Measurements from ENCODE around the gene CYP19A1. TPM values are rescaled to one million over a fixed set of nuclear protein-coding genes. Genes with fewer than 3 reads are reported as not detected.

CYP19A1 gene
- polyA plus RNA-seq (ENCODE audit: insufficient read length): 0.62 TPM

DNA sequence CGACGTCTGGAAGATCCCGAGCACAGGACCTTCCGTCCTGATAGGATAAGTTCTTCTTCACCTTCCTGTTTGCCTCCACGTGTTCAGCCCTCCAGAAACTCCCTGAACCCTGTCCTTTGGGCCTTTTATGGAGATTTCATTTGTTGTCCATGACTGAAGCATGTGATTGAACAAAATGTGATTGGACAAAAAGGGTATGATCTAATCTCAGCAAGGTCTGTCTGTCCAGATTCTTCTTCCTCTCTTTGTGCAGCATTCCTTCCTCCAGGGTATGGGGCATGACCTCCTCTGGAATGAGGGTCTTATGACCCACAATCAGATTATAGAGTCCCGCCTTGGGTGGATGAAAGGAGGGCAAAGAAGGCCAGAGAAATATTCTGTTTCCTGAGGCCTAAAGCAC is at the start of gene CYP19A1:
Gene CYP19A1, minus strand, starts transcription at position 101 of the 400 bp plus-strand sequence. CDS start 95,684 bp downstream, outside the sequence.
- DNase-seq: no peak

DNA sequence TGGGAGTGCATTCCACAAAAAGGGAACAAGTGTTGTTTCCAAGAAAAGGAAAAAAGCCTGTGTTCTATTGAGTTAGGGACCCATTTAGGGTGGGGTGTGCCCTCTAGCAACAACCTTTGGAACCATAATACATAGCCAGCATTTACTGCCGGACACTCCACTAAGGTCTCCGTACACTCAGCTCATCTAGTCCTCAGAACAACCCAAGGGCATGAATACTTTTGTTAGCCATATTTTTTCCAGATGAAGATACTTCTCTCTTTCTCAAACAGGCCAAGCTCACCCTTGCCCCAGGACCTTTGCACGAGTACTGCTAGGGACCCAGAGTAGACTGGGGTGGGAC is 49.3 kb upstream of the CYP19A1 start:
- DNase-seq: no peak

DNA sequence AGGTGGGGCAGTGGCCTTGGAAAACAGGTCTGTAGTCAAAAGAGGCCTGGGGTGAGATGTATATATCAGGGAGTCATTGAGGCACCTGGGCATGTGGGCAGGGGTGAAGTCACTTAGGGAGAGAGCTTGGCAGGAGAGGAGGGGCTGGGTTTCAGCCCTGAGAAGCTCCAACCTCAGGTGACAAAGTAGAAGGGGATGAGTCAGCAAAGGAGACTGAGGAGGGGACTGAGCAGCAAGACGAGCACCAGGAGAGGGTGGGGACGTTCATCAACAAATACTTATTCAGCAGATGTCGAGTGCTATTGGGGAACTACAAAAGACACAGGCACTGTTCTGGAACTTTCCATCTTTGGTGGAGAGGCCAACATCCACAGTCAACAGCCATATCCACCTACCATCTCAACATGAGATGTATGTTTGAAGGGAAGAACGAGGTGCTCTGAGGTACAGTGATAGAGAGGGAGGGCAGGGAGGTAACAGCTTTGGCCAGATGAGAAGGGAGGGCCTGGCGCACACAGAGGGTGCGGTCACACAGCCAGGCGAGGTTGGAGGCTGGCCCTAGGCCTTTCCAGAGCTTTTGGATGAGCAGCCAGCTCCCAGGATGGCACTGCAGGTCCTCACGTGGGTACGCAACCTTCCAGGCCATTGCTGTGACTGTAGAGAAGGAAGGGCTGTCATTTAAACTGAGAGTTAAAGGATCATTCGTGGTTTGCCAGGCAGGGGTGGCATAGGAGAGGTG is 48.7 kb upstream of the CYP19A1 start:
- DNase-seq: no peak

DNA sequence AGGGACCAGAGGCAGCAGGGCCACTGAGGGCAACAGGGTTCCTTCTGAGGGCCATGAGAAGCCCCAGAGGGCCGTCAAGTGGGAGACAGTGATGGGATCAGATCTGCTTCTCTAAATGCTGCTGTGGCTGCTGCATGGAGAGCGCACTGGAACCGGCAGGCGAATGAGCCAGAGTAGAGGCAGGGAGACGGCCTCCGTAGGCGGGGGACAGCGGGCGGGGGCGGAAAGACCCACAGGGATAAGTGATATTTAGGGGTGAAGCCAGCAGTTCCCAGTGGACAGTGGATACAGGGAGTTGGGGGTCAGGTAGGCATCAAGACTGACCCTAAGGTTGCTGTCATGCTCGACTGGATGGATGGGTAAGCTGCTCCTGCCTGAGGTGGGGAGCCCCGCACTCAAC is 48.1 kb upstream of the CYP19A1 start:
- no peak for DNase-seq

DNA sequence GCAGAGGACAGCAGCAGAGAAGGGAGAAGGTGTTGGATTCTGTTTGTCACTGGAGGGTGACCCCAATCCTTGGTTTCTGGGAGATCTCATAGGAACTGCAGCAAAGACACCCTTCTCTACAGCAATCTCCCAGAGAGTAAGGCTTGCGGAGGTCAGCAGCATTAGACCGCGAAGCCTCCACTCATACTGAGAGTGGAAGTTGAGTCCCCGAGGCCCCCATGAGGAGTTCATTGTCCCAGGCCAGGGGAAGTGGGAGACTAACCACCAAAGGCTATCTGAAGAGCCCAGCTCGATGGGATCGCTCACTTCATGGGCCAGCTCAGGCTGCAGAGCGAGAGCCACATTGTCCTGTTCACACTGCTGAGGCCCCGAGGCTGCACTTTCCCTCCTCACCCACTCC is 47.6 kb upstream of the CYP19A1 start:
- no peak for DNase-seq

DNA sequence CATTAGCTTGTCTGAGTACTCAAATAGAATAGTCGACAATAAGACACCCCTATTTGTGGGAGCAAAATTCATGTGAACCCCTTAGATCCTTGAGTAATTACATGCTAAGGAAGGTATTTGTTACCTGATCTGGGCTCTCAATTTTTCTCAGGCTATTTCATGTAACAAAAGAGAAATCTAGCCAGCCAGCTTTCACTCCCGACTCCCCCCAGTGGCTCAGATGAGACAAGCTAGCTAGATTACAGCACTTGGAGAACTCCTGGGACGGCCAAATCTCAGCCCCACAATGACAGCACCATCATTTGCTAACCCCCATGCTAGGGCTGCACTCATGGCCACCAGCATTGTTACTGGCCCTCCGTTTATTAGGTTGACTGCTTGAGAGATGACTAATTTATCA is 44.4 kb upstream of the CYP19A1 start:
- DNase-seq: peak; percentile 35

DNA sequence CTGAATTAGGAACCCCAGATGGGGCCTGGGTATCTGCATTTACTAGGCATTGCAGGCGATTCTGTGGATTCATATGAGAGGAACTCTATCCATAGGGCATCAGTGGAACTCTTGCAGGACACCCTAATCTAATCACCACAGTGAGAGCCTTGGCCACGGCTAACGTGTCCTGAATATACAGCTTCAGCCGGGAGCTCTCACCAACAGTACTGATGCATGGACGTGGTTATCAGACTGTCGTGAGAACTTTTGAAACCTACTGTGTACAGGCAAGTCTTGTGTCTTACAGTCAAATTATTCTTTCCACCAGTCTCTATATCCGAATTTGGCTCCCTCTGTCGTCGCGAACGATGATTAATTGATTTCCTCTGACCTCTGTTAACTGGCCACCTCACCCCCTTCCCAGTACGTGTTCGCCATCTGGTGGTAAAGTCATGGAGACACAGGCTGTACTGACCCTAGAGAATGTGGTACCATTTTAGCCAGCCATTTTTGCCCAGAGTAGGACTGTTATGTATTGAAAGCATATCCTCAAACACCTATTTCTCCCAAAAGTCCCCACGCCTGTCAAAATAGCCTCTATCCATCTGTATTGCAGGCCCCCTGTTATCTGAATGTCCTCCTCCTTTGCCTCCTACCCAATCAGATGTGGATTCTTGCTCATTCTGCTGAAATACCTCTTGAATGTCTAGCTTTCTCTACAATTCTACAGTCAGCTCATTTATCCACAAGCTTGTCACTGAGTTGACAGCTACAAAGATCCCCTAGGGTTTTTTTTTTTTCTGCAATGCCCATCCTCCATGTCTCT is 42.8 kb upstream of the CYP19A1 start:
- DNase-seq: peak; percentile 81

DNA sequence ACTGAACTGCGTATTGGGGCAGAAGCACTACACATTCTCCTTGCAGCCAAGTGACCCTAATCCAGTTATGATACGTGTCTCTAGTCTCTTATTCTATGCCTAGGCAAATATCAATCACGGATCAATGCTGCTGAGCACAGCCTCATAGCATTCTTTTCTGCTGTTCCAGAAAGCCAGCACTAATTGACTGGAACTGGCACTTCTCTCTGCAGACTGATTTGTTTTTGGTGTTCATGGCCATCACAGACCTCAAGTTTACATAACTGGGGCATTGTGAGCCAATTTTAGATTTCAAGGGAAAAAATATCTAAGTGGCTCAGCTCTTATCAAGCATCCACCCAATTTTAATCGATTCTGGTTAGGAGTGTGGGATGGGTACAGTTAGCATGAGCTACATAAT is 41.0 kb upstream of the CYP19A1 start:
- DNase-seq: no peak

DNA sequence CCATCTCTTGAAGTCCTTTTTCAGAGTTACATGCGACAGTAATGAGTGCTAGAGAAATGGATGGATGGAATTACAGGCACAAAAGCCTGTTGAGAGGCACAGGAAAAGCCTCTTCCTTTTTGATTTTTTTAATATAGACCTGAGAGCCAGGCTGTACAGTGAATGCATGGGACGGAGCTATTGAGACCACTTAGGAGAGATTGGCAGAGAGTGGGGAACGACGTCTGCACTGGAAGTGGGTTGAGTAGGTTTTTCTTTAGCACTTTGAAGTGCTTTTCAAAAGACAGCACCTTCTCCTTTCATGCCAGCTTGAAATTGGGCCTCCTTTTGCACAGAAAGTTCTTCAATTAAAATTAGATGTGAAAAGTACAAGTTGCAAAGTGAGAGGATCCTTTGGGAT is 40.0 kb upstream of the CYP19A1 start:
- DNase-seq: no peak

DNA sequence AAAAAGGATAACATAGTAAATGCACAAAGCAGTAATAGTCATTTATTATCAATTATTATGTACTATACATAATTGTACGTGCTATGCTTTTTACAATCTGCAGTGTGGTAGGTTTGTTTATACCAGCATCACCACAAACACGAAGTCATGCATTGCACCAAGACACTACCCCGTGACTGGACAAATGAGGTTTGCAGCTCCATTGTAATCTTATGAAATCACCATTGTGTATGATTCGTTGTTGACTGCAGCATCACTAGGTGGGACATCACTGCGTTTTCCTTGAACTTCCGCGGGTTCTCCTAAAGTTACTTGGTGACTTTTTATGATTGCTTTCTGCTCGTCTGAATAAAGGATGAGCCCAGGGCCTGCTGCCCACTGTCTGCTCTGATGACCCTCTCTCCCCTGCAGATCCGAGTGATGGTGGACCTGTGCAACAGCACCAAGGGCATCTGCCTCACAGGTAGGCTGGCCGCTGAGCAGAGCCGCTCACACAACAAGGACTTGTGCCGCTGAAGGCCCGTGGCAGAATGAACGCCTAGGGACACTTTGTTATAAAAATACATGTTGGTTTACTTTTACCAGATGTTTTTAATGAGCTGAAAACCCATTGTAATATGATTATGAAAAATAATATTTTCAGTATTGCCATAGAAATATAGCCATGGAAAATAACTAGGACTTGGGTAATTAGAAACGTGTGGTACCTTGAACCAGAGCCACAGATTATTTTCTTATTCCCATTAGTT is 38.8 kb upstream of the CYP19A1 start:
- DNase-seq: no peak

DNA sequence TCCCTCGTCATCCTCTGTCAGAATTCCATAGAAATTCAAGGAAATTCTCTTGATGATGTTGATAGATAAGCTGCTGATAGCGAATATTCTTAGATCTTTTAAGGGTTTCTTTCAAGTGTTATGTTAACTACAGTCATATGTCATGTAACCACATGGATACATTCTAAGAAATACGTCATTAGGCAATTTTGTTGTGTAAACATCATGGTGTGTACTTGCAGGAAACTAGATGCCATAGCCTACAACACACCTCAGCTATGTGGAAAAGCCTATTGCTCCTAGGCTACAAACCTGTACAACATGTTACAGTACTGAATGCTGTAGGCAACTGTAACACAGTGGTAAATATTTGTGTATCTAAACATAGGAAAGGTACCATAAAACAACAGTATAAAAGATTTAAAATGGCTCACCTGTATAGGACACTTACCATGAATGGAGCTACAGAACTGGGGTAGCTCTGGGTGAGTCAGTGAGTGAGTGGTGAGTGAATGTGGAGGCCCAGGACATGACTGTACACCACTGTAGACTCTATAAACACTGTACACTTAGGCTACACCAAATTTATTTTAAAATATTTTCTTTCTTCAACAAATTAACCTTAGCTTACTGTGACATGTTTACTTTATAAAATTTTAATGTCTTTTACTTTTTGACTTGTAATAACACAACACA is 37.7 kb upstream of the CYP19A1 start:
- DNase-seq: no peak

DNA sequence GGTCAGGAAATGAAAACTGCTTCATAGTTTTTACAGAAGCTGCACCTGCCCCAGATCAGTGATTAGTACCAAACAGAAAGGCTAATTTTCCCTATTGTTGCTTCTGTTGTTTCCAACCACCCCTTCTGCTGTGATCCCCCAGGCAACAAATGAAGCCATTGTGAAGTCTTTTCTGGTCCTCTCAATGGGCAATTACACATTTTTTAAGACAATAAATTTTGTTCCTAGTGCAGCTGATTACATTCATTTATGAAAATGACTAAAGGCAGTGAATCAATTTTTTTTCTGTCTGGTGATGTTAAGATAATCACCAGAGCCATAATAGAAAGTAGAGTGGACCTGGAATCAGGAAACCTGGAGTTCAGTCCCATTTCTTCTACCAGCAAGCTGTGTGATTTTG is 35.7 kb upstream of the CYP19A1 start:
- no peak for DNase-seq

DNA sequence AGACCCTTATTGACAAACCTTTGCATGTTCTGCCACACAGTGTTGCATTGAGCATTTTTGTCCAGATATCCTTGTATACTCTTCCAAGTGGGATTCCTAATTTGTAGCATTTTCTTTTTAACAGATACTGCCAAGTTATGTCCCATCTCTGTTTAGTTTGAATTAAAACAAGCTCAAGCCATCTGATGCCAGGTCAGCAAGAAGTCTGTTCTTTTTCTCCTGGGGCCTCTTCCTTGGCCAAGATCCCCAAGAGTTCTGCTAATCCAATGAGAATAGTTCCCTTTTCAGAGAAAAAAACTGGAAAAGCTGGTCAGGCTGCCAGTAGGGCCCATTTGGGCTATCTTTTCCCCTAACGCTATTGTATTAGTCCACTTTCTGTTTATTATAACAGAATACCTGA is 32.9 kb upstream of the CYP19A1 start:
- no peak for DNase-seq

DNA sequence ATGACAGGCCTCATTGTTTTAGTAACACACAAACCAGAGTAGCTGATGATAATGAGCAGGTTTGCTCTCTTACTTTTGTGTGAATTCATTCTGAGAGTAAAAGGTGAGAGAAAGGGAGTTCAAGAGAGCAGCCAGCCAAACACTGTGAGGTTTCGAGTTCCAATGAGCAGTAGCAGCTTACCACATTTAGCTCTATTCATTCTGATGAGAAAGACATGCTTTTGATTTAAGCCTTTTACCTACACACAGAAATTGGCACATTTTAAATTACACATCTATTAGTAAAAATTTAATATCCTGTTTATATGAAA is 31.0 kb upstream of the CYP19A1 start:
- no peak for DNase-seq

DNA sequence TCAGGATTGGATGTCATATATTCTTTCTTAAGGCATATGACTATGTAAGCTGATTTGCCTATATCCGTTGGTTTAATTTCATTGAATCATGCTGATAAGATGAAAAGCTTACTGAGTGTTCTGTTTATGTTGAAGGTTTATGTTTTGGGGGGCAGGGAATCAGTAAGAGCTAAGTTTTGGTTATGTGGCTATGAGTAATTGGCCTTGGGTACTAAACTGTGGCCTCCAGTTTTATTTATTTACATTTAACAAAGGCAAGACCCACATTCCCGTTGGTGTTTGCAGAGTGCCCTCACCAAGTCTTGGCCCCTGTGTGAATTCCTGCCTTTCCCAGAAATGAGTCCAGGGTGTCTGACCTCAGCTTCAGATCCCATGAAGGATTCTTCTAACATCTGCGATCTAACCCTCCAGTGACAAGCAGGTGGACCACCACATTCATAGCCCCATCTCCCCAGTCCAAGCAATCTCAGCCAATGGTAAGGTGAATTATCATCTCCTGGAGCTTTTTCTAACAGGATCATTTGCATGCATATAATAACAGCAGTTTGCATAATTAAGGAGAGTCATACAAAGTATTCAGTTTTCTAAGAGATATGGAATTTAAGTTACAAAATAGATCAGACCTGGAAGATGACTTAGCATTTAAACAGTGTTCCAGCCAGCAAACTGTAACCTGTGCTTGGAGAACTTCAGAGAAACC is 30.5 kb upstream of the CYP19A1 start:
- DNase-seq: no peak

DNA sequence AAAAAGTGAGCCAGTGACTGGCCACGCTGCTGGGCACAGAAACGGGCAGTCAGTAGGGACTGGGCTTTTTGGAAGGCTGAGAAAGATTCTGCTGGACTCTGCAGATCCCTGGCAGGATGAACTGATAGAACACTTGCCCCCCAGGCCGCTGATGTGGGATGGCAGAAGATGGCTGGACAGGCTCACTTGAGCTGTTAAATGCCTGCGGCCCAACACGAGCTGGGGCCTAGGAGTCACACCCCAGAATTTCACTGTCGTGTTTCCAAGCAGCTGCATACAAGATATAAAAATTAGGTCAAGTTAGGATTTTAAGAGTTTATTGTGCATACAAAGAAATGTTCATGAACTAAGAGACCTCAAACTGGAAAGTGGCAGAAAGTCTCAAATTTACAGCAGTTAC is 29.9 kb upstream of the CYP19A1 start:
- DNase-seq: no peak

DNA sequence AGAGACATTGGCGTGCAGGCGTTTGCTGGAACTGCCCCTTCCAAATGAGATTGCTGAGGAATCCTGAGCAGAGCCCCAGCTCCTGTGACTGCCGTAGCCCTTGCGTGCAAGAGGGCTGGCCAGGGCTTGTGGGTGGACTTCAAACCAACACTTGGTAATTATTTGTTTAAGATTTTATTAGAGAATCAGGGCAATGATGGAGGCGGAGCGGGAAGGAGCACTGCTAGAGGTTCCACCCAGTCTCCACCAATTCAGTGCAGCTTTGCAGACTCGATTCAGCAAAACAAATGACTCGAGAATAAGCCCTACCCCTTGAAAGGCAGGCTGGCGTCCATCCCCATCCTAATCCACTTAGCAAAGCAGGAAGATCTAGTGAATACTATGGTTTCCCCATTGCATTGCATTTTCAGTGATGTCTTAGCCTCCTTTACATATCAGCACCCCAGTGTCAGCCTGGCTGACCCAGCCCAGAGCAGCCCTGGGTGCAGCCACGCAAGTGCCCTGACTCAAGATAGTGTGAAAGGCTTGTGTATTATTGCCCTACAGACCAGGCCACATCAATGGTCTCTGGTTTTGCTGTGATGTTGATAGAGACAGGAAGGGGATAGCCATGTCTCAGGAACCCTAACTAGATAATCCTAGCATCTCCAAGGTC is 29.1 kb upstream of the CYP19A1 start:
- no peak for DNase-seq

DNA sequence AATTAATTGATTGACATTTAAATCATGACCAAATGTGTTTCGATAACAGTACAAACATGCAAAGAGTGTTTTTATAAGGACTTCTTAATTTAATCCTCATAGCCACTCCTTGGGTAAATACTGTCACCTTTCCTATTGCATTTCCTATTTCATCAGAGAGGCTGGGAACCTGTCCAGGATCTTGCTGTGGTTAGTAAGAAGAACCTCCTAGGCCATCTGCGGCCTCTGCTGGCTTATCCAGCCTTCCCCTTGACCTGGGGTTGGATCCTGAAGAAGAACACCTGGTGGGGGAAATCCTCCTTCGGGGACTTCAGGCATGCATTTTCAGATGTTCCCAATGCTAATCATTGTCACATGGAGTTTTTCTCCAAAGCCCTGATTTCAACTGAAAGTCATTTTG is 28.5 kb upstream of the CYP19A1 start:
- no peak for DNase-seq

DNA sequence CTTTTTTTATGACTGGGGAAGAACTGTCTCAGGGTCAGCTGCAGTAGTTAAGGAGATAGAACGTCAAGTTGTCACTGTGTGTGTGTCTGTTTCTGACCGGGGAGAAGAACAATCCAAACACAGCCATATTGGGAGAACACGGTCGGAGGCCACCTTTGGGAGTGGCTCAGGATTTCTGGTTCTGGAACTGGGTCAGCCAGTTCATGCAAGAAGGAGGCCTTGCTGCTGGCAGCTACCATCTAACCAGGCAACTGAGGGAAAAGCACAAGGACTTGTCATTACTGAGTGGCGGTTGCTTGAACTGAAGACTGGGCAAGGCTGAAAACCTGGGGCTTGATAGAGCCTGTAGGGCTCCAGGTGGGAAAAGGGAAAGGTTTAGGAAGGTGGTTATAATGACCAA is 27.7 kb upstream of the CYP19A1 start:
- DNase-seq: no peak

DNA sequence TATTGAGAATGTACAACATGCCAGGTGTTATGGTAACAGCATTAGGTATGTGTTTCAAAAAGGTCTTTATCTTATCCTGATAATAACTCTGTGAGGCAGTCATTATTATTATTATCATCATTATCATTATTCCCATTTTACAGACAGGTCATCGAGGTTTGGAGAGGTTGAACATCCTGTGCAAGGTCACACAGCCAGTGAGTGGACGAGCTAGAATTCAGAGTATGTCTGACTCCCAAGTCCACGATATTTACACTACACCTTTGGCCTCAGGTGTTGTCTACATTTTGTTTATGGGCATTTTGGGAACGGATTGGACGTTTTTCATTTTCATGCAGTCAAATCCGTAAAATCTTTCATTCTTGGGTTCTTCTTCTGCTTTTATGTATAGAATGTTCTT is 27.0 kb upstream of the CYP19A1 start:
- no peak for DNase-seq

DNA sequence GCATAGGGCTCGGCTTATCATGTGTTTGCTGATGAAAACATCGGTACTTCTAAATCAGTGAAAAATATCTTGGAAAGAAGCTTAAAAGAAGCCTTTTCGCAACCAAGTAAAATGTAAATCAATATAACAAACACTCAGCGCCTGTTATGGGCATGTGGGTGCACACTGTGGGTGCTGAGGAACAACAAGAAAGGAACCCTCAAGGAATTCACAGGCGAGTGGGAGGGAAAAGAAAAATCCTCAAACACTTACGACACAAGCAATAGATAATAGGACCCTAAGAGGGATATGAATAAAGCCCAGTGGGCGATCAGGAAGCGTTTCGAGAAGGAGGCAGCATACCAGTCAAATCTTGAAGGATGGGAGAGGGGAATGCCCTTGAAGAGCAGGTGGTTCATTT is 25.0 kb upstream of the CYP19A1 start:
- no peak for DNase-seq

DNA sequence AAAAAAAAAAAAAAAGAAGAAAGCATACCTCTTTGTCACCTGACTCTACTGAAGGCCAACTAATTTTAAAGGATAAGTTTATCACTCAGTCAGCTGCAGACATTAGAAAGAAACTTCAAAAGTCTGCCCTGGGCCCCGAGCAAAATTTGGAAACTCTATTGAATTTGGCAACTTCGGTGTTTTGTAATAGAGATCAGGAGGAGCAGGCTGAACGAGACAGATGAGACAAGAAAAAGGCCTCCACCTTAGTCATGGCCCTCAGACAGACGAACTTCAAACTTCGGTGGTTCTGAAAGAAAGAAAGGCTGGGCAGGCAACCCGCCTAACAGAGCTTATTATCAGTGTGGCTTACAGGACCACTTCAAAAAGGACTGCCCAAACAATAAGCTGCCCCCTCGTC is 21.6 kb upstream of the CYP19A1 start:
- no peak for DNase-seq

Measured in hindlimb muscle (tissue), 1 donor.